ENCODE results near the gene GFER.
A peak's percentile ranks its signal among the peaks of the same experiment; 100 is the strongest.

Gene GFER

GRCh38 chr16:1962161-1963153, 21.5 kb upstream of the GFER start (continued):
- TF ChIP-seq ZBTB10 (tag by site-specific recombination; IDR thresholded peaks at IDR 0.05), result 0 out of 2 replicates have a peak, but pooled peaks have one; percentile 13
- TF ChIP-seq GLIS2 (tag by site-specific recombination; IDR thresholded peaks at IDR 0.05), result peak; percentile 70
- TF ChIP-seq ZNF10 (tag by site-specific recombination; IDR thresholded peaks at IDR 0.05), result peak; percentile 90
- TF ChIP-seq BCL11A (tag by site-specific recombination; IDR thresholded peaks at IDR 0.05; ENCODE audit: low read depth), result peak; percentile 18
- TF ChIP-seq YY2 (tag by site-specific recombination; IDR thresholded peaks at IDR 0.05), result peak; percentile 37; the same call in 1 of the 2 replicates
- peak; percentile 41; the same call in 1 of the 2 replicates for TF ChIP-seq SP7 (tag by site-specific recombination; IDR thresholded peaks at IDR 0.05)
- TF ChIP-seq INSM2 (tag by site-specific recombination; IDR thresholded peaks at IDR 0.05), result peak; percentile 18; the same call in 1 of the 2 replicates
- TF ChIP-seq ZNF629 (tag by site-specific recombination; IDR thresholded peaks at IDR 0.05), result peak; percentile 61
- TF ChIP-seq KLF17 (tag by site-specific recombination; IDR thresholded peaks at IDR 0.05), result peak; percentile 20; the same call in 1 of the 2 replicates

GRCh38 chr16:1963806-1964505, 20.0 kb upstream of the GFER start:
- ChIA-PET POLR2A (interaction anchor here (0.5 to 2.7 kb wide), 54 partner anchors 8 to 1056 kb away, joined by 3 to 76 read pairs (median 5); partner anchors contain the start of genes E4F1, ECI1, EME2 and FAHD1), CTCF (interaction anchor here (0.7 to 1.1 kb wide), 2 partner anchors 9 to 100 kb away, joined by 3 read pairs; no protein-coding TSS in a partner anchor)

More at GRCh38 chr16:1963806-1964505, 20.0 kb upstream of the GFER start:
- TF ChIP-seq ZNF146 (tag by site-specific recombination; IDR thresholded peaks at IDR 0.05), result 0 out of 2 replicates have a peak, but pooled peaks have one; percentile 3
- TF ChIP-seq ZNF155 (tag by site-specific recombination; IDR thresholded peaks at IDR 0.05), result no peak
- no peak for TF ChIP-seq ZNF510 (tag by site-specific recombination; IDR thresholded peaks at IDR 0.05; ENCODE audit: insufficient replicate concordance)
- peak; percentile 49; the same call in 1 of the 2 replicates for TF ChIP-seq CTCF (tag by site-specific recombination; IDR thresholded peaks at IDR 0.05)
- TF ChIP-seq ZNF776 (tag by site-specific recombination; IDR thresholded peaks at IDR 0.05; ENCODE audit: borderline replicate concordance), result peak; percentile 51; the same call in 1 of the 2 replicates
- TF ChIP-seq ZNF768 (tag by site-specific recombination; IDR thresholded peaks at IDR 0.05), result no peak
- 0 out of 2 replicates have a peak, but pooled peaks have one; percentile 7 for TF ChIP-seq ZNF10 (tag by site-specific recombination; IDR thresholded peaks at IDR 0.05)
- TF ChIP-seq AEBP2 (tag by site-specific recombination; IDR thresholded peaks at IDR 0.05; ENCODE audit: borderline replicate concordance), result 0 out of 2 replicates have a peak, but pooled peaks have one; percentile 7
- TF ChIP-seq ZNF521 (tag by site-specific recombination; IDR thresholded peaks at IDR 0.05), result no peak
- TF ChIP-seq ZNF274 (IDR thresholded peaks at IDR 0.05; ENCODE audit: low read length), result no peak
- no peak for TF ChIP-seq ZNF274 (tag by site-specific recombination; IDR thresholded peaks at IDR 0.05; ENCODE audit: borderline replicate concordance)
- no peak for TF ChIP-seq PATZ1 (tag by site-specific recombination; IDR thresholded peaks at IDR 0.05)
- Histone ChIP-seq H3K27ac (ENCODE audit: extremely low read depth, low read depth, low read length) (peak overlapping the region; percentile 100), H3K4me1 (ENCODE audit: control insufficient read depth, insufficient read depth, low read length) (no peaks in the 10 kb centered on the region; the same call in 1 of the 2 replicates), H3K4me3 (ENCODE audit: low read depth, low read length) (peak overlapping the region; percentile 94), H3K36me3 (ENCODE audit: control insufficient read depth in 2 of 2, insufficient read depth in 1 of 2, low read length in 2 of 2) (peaks cover 0 to 42% of the 10 kb centered on the region in 2 experiments; a peak in 1 of 3 replicates), H3K9me3 (ENCODE audit: control insufficient read depth, insufficient read depth, low read depth, low read length) (no peaks in the 10 kb centered on the region)
